NCI-H2171 (cell line): ENCODE measurements around the gene DUSP15.
"Not testable (repeated sequence)": the region's sequence is repeated elsewhere in the genome, so short reads cannot be mapped to it uniquely, and the experiment has no call there.

Experiments
- DNase-seq: peaks from one replicate; lab custom pipeline; 2025; lab: John Stamatoyannopoulos, UW

Gene DUSP15

DNA sequence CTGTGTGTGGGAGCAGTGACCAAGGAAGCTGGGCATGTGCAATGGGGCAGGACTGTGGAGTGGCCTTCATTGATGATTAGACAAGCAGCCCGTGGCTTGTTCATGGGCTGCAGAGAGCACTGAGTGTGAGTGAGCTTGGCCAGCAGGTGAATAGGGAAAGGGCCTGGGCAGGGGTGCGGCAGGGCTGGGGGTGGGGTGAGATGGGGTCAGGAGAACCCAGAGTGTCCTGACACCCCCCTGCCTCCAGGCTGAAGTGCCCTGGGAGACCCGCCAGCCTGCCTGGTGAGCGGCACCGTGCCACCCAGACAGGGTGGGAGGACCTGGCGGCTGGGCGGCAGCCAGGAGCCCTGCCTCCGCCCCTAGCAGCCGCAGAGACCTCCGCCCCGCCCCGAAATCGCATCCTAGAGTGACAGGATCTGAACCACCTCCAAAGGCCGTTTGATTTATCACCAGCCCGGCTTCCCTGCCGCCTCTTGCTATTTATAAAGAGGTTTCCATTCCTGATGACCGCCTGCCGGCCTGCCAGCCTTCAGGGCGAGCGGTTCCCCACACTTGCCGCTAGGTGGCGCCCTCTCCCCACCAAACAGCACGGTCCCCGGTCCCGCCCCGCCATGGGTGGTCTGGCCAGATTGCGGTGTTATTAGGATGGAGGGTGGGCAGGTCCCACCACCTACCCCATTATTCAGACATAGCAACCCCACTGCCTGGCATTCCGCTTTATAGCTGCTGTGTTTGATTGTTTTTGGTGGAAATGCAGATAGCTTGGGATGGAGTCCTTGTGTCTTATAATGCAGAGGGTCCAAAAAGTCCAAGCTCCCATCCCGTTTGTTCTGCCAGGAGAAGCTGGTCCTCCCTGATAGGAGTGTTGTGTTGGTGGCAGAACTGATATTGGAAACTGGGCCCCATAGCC lies 47.7 kb downstream of the DUSP15 start:
- peak; percentile 87 for DNase-seq

DNA sequence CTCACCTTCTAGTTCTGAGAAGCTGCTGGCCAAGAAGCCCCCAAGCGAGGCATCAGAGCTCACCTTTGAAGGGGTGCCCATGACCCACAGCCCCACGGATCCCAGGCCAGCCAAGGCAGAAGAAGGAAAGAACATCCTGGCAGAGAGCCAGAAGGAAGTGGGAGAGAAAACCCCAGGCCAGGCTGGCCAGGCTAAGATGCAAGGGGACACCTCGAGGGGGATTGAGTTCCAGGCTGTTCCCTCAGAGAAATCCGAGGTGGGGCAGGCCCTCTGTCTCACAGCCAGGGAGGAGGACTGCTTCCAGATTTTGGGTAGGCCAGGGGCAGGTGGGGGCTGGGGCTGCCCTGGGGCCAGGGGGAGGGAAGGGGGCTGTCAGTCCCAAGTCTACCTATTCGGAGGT lies 48.9 kb downstream of the DUSP15 start:
- DNase-seq: no peak

DNA sequence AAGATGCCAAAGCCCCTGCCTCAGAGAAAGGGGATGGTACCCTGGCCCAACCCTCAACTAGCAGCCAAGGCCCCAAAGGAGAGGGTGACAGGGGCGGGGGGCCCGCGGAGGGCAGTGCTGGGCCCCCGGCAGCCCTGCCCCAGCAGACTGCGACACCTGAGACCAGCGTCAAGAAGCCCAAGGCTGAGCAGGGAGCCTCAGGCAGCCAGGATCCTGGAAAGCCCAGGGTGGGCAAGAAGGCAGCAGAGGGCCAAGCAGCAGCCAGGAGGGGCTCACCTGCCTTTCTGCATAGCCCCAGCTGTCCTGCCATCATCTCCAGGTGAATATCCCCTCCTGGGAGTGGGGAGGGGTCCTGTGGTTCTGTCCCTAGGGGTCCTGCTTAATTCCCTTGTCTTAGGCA lies 50.1 kb downstream of the DUSP15 start:
- DNase-seq: no peak

DNA sequence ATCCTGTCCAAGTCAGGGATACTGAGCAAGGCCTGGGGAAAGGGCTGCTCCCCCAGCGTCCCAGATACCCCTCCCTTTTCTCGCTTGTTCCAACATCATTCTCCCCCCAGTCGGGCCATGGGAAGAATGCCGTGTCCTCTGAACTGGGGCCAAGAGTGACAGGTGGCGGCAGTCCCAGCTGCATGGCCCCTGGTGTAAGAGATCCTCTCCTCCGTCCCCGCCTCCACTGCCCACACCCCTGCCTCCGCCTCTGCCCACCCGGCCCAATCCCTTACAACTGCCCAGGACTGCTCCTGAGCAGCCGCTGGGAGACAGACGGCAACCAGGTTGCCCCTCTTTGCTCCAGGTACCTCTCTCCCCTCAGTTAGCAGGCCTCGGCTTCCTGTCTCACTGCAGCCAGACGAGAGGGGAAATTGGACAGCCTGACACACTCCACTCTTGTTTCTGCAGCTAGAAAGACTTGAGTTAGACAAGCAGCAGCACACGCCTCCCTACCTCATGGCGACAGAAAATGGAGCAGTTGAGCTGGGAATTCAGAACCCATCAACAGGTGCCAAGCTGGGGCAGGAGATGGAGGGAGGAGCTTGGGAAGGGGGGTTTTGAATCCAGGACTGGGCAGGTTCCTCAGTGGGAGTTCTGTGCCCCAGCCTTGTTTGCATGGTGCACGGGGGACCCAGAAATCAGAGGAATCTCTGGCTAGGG lies 51.1 kb downstream of the DUSP15 start, which contains the start of gene MYLK2:
MYLK2 (plus strand) TSS at position 274 of the 702 bp plus-strand sequence; CDS start at position 499, 225 bp downstream.
- DNase-seq: no peak

DNA sequence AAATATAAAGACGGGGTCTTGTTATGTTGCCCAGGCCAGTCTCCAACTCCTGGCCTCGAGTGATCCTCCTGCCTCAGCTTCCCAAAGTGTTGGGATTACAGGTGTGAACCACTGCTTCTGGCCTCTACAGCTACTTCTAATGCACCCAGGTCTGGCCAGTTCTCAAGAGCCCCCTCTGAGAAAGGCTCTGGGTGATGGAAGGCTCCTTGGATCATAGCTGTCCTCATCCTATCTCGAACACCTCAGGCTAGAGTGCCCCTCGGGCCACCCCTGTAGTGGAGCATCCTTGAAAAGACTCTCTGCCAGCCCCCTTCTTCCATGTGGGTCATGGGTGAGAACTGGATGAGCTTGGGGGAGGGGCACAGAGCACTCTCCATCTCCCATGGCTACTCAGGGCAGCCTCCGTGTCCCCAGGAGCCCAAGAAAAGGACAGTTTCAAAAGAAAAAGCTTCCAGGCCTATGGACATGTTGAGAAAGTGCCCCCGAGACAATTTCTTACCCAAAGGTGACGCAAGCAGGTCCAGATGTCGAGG lies 51.9 kb downstream of the DUSP15 start:
- DNase-seq: no peak

GRCh38 chr20:31817461-31817860 lies 52.9 kb downstream of the DUSP15 start:
- no peak for DNase-seq

- peak; percentile 42 for DNase-seq
These were observed 54.1 kb downstream of the DUSP15 start for GRCh38 chr20:31816221-31816620.

DNA sequence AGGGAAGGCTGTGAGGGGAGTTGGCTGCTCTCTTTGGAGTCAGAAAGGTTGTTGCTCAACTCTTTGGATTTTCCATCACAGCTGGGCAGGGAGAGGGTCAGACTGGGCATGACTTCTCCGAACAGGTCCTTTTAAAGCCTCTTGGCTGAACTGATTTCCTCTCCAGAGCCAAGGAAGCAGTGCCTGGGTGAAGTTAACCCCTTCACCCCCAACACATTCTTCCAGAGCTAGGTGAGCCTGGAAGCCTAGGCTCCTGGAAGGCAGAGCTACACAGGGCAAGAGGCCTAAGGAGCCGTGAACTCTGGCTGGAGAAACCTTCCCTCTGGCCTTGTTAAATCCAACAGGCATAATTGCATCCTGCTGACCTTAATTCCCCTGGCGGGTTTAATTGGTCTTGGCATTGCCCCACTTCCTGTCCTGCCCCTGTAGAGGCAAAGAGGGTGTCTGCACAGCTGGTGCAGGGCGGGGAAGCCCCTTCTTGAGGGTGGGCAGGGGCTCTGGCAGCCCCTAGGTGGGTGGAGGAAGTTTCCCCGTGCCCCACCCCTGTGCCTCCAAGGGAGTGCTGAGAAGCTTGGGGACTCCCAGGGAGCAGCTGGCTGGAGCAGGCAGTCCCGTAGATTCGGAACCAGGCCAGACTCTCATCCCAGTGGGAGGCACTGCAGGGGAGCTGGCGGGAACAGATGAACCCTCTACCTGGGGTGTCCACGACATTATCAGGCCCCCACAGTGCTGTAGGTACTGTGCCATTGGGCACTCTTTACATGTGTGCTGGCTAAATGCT lies 54.7 kb downstream of the DUSP15 start:
- DNase-seq: no peak

- not testable (repeated sequence) for DNase-seq
These were observed 56.2 kb downstream of the DUSP15 start for GRCh38 chr20:31814142-31814541.

- DNase-seq: no peak
These were observed 56.7 kb downstream of the DUSP15 start for GRCh38 chr20:31813611-31814010.

- no peak for DNase-seq
These were observed 58.3 kb downstream of the DUSP15 start for GRCh38 chr20:31811796-31812728.

DNA sequence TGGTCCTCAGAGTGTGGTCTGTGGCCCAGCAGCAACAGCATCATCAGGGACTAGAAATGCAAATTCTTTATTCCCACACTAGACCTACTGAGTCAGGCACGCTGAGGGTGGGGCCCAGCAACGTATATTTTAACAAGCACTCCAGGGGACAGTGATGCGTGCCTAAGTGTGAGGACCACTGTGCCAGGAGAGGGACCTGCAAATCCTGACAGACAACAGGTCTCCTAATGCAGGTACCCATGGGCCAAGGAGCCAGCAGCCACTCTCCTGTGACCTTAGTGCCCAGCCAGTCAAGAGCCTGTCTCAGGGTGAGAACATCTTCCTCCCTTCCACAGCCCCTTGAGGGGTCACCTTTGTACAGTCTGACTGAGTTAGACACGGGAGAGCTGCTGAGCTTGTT lies 59.1 kb downstream of the DUSP15 start:
- DNase-seq: no peak
